ENCODE data around the gene LRRC4C.

Gene LRRC4C

GRCh38 chr11:41377709-41378394 is 81.6 kb downstream of the LRRC4C start:
- Histone ChIP-seq H3K4me3 (no peak overlapping the region), H3K27me3 (no peaks in the 10 kb centered on the region), H3K36me3 (no peaks in the 10 kb centered on the region), H3K27ac (no peak overlapping the region), H3K4me1 (no peaks in the 10 kb centered on the region), H3K9me3 (no peaks in the 10 kb centered on the region)
- no peak for TF ChIP-seq CTCF (IDR thresholded peaks at IDR 0.05)
- no peak for DNase-seq
- intact Hi-C loops (cut with DNase I; ENCODE audit: low total_unique reads), result no loop called here

- Histone ChIP-seq H3K9me3 (no peaks in the 10 kb centered on the region), H3K27ac (no peak overlapping the region), H3K4me1 (no peaks in the 10 kb centered on the region), H3K4me3 (no peak overlapping the region), H3K36me3 (no peaks in the 10 kb centered on the region), H3K27me3 (no peaks in the 10 kb centered on the region)
- no peak for DNase-seq
- intact Hi-C loops (cut with DNase I; ENCODE audit: low total_unique reads), result no loop called here
- TF ChIP-seq CTCF (IDR thresholded peaks at IDR 0.05), result no peak
These were observed 107.6 kb downstream of the LRRC4C start for GRCh38 chr11:41351825-41352224.

- Histone ChIP-seq H3K36me3 (no peaks in the 10 kb centered on the region), H3K27ac (no peak overlapping the region), H3K9me3 (no peaks in the 10 kb centered on the region), H3K27me3 (no peaks in the 10 kb centered on the region), H3K4me3 (no peak overlapping the region), H3K4me1 (no peaks in the 10 kb centered on the region)
- intact Hi-C loops (cut with DNase I; ENCODE audit: low total_unique reads), result no loop called here
- TF ChIP-seq CTCF (IDR thresholded peaks at IDR 0.05), result no peak
- no peak for DNase-seq
These were observed 113.4 kb downstream of the LRRC4C start for GRCh38 chr11:41346042-41346441.

- Histone ChIP-seq H3K4me1 (no peaks in the 10 kb centered on the region), H3K36me3 (no peaks in the 10 kb centered on the region), H3K4me3 (no peak overlapping the region), H3K27me3 (no peaks in the 10 kb centered on the region), H3K27ac (no peak overlapping the region), H3K9me3 (no peaks in the 10 kb centered on the region)
- no peak for TF ChIP-seq CTCF (IDR thresholded peaks at IDR 0.05)
- no peak for DNase-seq
- intact Hi-C loops (cut with DNase I; ENCODE audit: low total_unique reads), result no loop called here
These were observed 125.2 kb downstream of the LRRC4C start for GRCh38 chr11:41334007-41334933.

GRCh38 chr11:41333357-41333756 is 126.1 kb downstream of the LRRC4C start:
- no peak overlapping the region for H3K27ac ChIP-seq
- intact Hi-C loops (cut with DNase I; ENCODE audit: low total_unique reads), result no loop called here
- DNase-seq, result no peak
- no peaks in the 10 kb centered on the region for H3K4me1 ChIP-seq
- H3K9me3 ChIP-seq, result no peaks in the 10 kb centered on the region
- no peaks in the 10 kb centered on the region for H3K27me3 ChIP-seq
- no peak overlapping the region for H3K4me3 ChIP-seq
- no peak for TF ChIP-seq CTCF (IDR thresholded peaks at IDR 0.05)
- no peaks in the 10 kb centered on the region for H3K36me3 ChIP-seq

Data from tibial artery (tissue), 4 donors.